LNCaP clone FGC (cell line): ENCODE results near the gene ZNF415.
A peak's percentile ranks its signal among the peaks of the same experiment; 100 is the strongest.
"Not testable (repeated sequence)": the region's sequence is repeated elsewhere in the genome, so short reads cannot be mapped to it uniquely, and the experiment has no call there.

Experiments
- DNase-seq: peaks from one replicate; pipeline ENCODE4 v3.0.0-alpha.2; 2011; ENCODE audit warnings: low read depth
- H3K4me3 ChIP-seq: 2 replicates; pipeline ENCODE4 v1.5.1; 2011; ENCODE audit warnings: mild to moderate bottlenecking, low read depth, low read length, control low read depth
- CTCF ChIP-seq: IDR thresholded peaks from 2 replicates; pipeline ENCODE4 v1.5.1; 2012; ENCODE audit warnings: mild to moderate bottlenecking; ENCODE audit not compliant: control insufficient read depth, insufficient read depth; ENCODE audit errors: extremely low read depth

The ZNF415 gene

GRCh38 chr19:53102756-53103233, 29.9 kb downstream of the ZNF415 start:
- 0 out of 2 replicates have a peak, but pooled peaks have one; percentile 3 for TF ChIP-seq CTCF
- DNase-seq: no peak

DNA sequence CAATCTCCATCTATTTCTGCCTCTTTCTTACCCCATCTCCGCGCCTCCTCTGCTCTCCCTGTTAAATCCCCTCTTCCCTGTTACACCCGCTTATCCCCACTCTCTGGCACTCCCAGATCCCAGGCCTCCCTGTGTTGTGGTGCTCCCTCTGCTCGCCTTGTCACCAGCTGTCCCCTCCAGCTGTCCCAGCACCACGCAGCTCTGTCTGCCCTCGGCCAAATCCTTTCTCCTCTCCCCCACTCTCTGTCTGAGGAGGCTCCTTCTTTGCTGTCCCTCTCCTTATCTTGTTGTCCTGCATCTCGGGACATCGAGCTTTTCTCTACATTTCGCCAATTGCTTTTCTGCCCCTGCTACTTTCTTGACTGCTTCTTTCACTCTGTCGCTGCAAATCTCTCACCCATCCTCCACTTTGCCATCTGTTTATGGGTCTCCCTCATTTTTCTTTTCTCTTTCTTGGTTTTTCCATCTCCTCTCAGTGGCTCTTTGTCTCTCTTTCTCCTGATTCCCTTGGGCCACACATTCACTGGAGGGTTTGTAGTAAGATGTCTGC, 30.4 kb downstream of the ZNF415 start:
- no peak for DNase-seq

More at GRCh38 chr19:53102756-53103233, 29.9 kb downstream of the ZNF415 start:
- H3K4me3 ChIP-seq: peak overlapping the region; percentile 97

GRCh38 chr19:53101518-53101917, 31.2 kb downstream of the ZNF415 start:
- no peak for DNase-seq

More for the DNA sequence above, 30.4 kb downstream of the ZNF415 start:
- H3K4me3 ChIP-seq: peak overlapping the region; percentile 97
- TF ChIP-seq CTCF: no peak

GRCh38 chr19:53098570-53098969, 34.1 kb downstream of the ZNF415 start:
- not testable (repeated sequence) for H3K4me3 ChIP-seq, DNase-seq

More at GRCh38 chr19:53101518-53101917, 31.2 kb downstream of the ZNF415 start:
- H3K4me3 ChIP-seq: peak overlapping the region; percentile 97
- no peak for TF ChIP-seq CTCF

DNA sequence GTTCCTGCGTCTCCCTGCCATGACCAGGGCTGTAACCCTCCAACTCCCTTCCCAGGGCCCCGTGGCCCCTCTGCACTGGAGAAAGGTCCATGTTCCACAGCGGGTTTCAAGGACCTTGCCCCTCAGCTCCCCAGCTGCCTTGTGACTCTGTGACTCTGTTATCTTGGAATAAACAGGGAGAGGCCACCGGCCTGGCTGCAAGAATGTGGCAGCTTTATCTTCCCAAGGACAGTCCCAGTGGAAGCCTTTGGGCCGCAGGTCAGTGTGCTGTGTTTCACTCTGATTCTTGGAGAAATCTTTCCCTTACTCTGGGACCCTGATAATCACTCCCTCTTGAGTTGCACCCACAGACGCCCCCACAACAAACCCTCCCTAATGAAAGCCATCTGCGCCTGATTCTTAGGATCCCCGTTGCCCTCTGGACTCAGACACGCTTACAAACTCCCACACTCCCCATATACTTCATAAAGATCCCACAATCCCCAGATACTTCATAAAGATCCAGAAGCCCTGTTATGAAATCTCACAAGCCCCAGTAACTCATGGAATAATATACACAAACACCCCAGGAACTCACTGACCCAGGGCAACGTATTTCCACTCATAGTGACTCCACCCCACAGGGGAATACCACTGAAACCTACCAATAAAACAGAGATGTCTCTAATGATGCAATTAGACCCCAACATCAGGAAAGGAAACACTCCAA, 35.6 kb downstream of the ZNF415 start:
- H3K4me3 ChIP-seq, DNase-seq: not testable (repeated sequence)

- DNase-seq: not testable (repeated sequence)
Measured at GRCh38 chr19:53096579-53096978, 36.1 kb downstream of the ZNF415 start.

GRCh38 chr19:53094754-53095575, 37.7 kb downstream of the ZNF415 start:
- no peak overlapping the region for H3K4me3 ChIP-seq
- DNase-seq: no peak
- no peak for TF ChIP-seq CTCF

More at GRCh38 chr19:53096579-53096978, 36.1 kb downstream of the ZNF415 start:
- not testable (repeated sequence) for H3K4me3 ChIP-seq

GRCh38 chr19:53092723-53093122, 40.0 kb downstream of the ZNF415 start:
- no peak for TF ChIP-seq CTCF
- no peak for DNase-seq

More at GRCh38 chr19:53092723-53093122, 40.0 kb downstream of the ZNF415 start:
- no peak overlapping the region for H3K4me3 ChIP-seq
